A673 (cell line): ENCODE results near the gene AMMECR1. TPM values are rescaled to one million over a fixed set of nuclear protein-coding genes. Genes with fewer than 3 reads are reported as not detected.
"Not testable (repeated sequence)": the region's sequence is repeated elsewhere in the genome, so short reads cannot be mapped to it uniquely, and the experiment has no call there.

Experiments used
- BruUV-seq: library from RNA; stranded (reverse); fragments of 400-500 nt; replicated peaks from 2 replicates; lab custom pipeline; 2021; lab: Mats Ljungman, UMichigan
- CTCF ChIA-PET: fragments of 300-600 bp; sonication (Branson Sonifier 250); formaldehyde crosslinking; loops from one replicate; lab custom pipeline; 2022; ENCODE audit warnings: antibody characterized with exemption; lab: Charles Lee
- POLR2A ChIA-PET: fragments of 300-600 bp; sonication (Branson Sonifier 250); formaldehyde crosslinking; loops from one replicate; lab custom pipeline; 2022; ENCODE audit warnings: antibody characterized with exemption; ENCODE audit not compliant: low non-redundant PET; lab: Charles Lee
- DNase-seq: peaks from one replicate; pipeline ENCODE4 v3.0.0-alpha.2; 2015; ENCODE audit warnings: low spot score
- H3K27ac ChIP-seq: fragments of 200-600 bp; sonication (generic); 2 replicates; pipeline ENCODE4 v1.5.1; 2016; ENCODE audit warnings: mixed run types, low read depth, mild to moderate bottlenecking, mixed read lengths, antibody characterized with exemption, low read length; ENCODE audit not compliant: poor library complexity, severe bottlenecking
- H3K27me3 ChIP-seq: fragments of 200-600 bp; sonication (generic); replicated peaks from 2 replicates; pipeline ENCODE4 v1.6.1; 2017; ENCODE audit warnings: mixed run types, low read depth, mild to moderate bottlenecking, mixed read lengths, antibody characterized with exemption, low read length; ENCODE audit not compliant: insufficient read depth, poor library complexity
- H3K36me3 ChIP-seq: fragments of 200-600 bp; sonication (generic); 2 replicates; pipeline ENCODE4 v1.6.1; 2016; ENCODE audit warnings: mixed run types, mild to moderate bottlenecking, mixed read lengths, antibody characterized with exemption, low read length; ENCODE audit not compliant: insufficient read depth, poor library complexity, severe bottlenecking
- H3K4me1 ChIP-seq: fragments of 200-600 bp; sonication (generic); 2 replicates; pipeline ENCODE4 v1.6.1; 2017; ENCODE audit warnings: mixed run types, mild to moderate bottlenecking, mixed read lengths, antibody characterized with exemption, low read length; ENCODE audit not compliant: insufficient read depth, poor library complexity, severe bottlenecking
- H3K4me3 ChIP-seq: fragments of 200-600 bp; sonication (generic); 2 replicates; pipeline ENCODE4 v1.5.1; 2016; ENCODE audit warnings: low read depth, mixed run types, mild to moderate bottlenecking, mixed read lengths, low read length; ENCODE audit not compliant: poor library complexity, severe bottlenecking
- H3K9me3 ChIP-seq: fragments of 200-600 bp; sonication (generic); 2 replicates; pipeline ENCODE4 v1.6.1; 2016; ENCODE audit warnings: mixed run types, low read depth, mild to moderate bottlenecking, mixed read lengths, antibody characterized with exemption, low read length; ENCODE audit not compliant: poor library complexity, severe bottlenecking
- EZH2 ChIP-seq: fragments of 200-600 bp; sonication (generic); IDR thresholded peaks from 2 replicates; pipeline ENCODE4 v1.6.1; 2017; ENCODE audit warnings: borderline replicate concordance, low read depth, mild to moderate bottlenecking, mixed read lengths, antibody characterized with exemption, low read length; ENCODE audit not compliant: poor library complexity, severe bottlenecking
- intact Hi-C: fragments of 100-400 bp; cut with micrococcal nuclease; formaldehyde crosslinking; loops from one replicate; pipeline ENCODE4 v1.10.0; 2022; ENCODE audit not compliant: unreplicated experiment
- total RNA-seq: library from RNA; stranded (reverse); gene quantifications from 2 replicates; pipeline ENCODE4 v1.2.3, GENCODE V29; 2021
- TF ChIP-seq, protein P1 (sequence below): fragments of 300-800, 200-600 bp; sonication (generic); conservative IDR thresholded peaks from 2 replicates; pipeline ENCODE4 v1.5.1; 2017; ENCODE audit warnings: low read depth, mild to moderate bottlenecking, antibody characterized with exemption, low read length, moderate library complexity, mixed read lengths

Gene AMMECR1
- total RNA-seq, 1 experiment from 2014 or later, result 13.0 TPM

DNA sequence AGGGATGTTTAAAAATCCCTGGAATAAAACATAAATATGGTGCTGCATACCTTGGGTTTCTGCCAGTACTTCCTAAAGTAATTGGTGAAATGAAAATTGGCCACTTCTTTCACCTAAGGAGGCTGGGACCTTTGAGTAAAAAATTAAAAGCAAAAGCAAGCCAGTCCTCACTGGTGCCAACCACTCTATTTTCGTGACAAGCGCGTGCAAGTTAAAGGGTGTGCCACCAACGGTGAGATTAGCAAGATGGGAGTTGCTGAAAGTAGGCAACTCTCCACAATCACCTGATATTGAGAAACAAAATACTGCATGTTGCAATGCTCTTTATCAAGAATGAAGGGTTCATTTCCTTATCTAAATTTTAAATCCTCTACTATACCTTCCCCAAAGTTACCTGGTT is 21.1 kb upstream of the AMMECR1 start:
- no TSS peak for BruUV-seq
- no peaks in the 10 kb centered on the region for H3K27me3 ChIP-seq
- no peaks in the 10 kb centered on the region for H3K4me1 ChIP-seq
- no peak overlapping the region for H3K27ac ChIP-seq
- POLR2A ChIA-PET, result no interaction called here
- H3K4me3 ChIP-seq, result no peak overlapping the region
- no peaks in the 10 kb centered on the region for H3K9me3 ChIP-seq
- DNase-seq, result no peak
- CTCF ChIA-PET, result no interaction called here
- intact Hi-C loops, result no loop called here
- no peaks in the 10 kb centered on the region for H3K36me3 ChIP-seq
- TF ChIP-seq, protein P1, sequence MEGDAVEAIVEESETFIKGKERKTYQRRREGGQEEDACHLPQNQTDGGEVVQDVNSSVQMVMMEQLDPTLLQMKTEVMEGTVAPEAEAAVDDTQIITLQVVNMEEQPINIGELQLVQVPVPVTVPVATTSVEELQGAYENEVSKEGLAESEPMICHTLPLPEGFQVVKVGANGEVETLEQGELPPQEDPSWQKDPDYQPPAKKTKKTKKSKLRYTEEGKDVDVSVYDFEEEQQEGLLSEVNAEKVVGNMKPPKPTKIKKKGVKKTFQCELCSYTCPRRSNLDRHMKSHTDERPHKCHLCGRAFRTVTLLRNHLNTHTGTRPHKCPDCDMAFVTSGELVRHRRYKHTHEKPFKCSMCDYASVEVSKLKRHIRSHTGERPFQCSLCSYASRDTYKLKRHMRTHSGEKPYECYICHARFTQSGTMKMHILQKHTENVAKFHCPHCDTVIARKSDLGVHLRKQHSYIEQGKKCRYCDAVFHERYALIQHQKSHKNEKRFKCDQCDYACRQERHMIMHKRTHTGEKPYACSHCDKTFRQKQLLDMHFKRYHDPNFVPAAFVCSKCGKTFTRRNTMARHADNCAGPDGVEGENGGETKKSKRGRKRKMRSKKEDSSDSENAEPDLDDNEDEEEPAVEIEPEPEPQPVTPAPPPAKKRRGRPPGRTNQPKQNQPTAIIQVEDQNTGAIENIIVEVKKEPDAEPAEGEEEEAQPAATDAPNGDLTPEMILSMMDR, result no peak
- TF ChIP-seq EZH2, result no peak

DNA sequence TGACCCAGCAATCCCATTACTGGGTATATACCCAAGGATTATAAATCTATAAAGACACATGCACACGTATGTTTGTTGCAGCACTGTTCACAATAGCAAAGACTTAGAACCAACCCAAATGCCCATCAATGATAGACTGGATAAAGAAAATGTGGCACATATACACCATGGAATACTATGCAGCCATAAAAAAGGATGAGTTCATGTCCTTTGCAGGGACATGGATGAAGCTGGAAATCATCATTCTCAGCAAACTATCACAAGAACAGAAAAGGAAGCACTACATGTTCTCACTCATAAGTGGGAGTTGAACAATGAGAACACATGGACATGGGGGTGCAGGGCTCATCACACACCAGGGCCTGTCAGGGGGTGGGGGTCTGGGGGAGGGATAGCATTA is 15.6 kb upstream of the AMMECR1 start:
- H3K36me3 ChIP-seq, H3K27ac ChIP-seq, CTCF ChIA-PET, H3K4me1 ChIP-seq, BruUV-seq, H3K9me3 ChIP-seq, POLR2A ChIA-PET, H3K27me3 ChIP-seq, H3K4me3 ChIP-seq, DNase-seq, intact Hi-C loops: not testable (repeated sequence)

DNA sequence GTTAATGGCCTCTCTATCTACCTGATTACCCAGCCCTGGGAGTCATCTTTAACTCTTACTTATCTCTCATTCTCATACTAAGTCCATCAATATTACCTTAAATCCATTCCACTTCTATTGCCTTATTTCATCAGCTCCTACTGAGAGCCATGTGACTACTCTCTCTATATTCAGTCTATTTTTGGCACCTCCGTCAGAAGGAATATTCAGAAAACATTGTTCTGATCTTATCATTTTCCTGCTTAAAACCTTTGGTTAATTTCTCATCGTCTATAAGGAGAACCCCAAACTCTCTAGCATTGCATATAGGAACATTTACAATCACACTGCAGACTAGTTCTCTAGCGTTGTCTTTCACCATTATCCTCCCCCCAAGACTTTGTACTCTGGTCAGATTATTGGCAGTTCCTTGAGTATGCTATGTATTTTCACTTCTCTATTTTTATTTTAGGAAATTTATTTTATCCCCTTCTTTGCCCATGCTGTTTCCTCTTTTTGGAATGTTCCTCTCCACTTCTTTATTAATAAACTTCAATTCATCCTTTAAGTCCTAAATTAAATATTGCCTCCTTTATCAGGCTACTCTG is 13.7 kb upstream of the AMMECR1 start:
- no peak for TF ChIP-seq EZH2
- TF ChIP-seq, protein P1, result no peak
- Histone ChIP-seq H3K27me3 (peaks cover 1% of the 10 kb centered on the region), H3K9me3 (no peaks in the 10 kb centered on the region), H3K4me1 (no peaks in the 10 kb centered on the region), H3K36me3 (no peaks in the 10 kb centered on the region), H3K27ac (no peak overlapping the region), H3K4me3 (no peak overlapping the region)
- CTCF ChIA-PET, result no interaction called here
- DNase-seq, result no peak
- POLR2A ChIA-PET, result no interaction called here
- intact Hi-C loops, result no loop called here
- BruUV-seq, result no TSS peak

DNA sequence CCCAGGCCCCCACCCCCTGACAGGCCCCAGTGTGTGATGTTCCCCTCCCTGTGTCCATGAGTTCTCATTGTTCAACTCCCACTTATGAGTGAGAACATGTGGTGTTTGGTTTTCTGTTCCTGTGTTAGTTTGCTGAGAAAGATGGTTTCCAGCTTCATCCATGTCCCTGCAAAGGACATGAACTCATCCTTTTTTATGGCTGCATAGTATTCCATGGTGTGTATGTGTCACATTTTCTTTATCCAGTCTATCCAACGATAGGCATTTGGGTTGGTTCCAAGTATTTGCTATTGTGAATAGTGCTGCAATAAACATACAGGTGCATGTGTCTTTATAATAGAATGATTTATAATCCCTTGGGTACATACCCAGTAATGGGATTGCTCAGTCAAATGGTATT is 10.7 kb upstream of the AMMECR1 start:
- CTCF ChIA-PET, DNase-seq, H3K27ac ChIP-seq, H3K4me3 ChIP-seq, intact Hi-C loops, H3K27me3 ChIP-seq, POLR2A ChIA-PET, H3K4me1 ChIP-seq, H3K36me3 ChIP-seq, H3K9me3 ChIP-seq, BruUV-seq: not testable (repeated sequence)
